Astrocyte (in vitro differentiated cells and primary cell): ENCODE measurements around the gene BCR.

Experiments
- CTCF ChIP-seq: IDR thresholded peaks from 2 replicates; pipeline ENCODE4 v1.5.1; 2011; ENCODE audit warnings: low read depth, mild to moderate bottlenecking, inconsistent platforms, low read length, moderate library complexity; ENCODE audit not compliant: insufficient read depth
- EZH2 ChIP-seq: IDR thresholded peaks from 2 replicates; pipeline ENCODE4 v1.6.1; 2012; ENCODE audit warnings: mild to moderate bottlenecking, low read length, inconsistent platforms; ENCODE audit not compliant: insufficient read depth

- TF ChIP-seq CTCF (no peak), EZH2 (no peak)
Observed at GRCh38 chr22:23132376-23133091, 47.8 kb upstream of the BCR start.
